GM10248 (cell line): ENCODE measurements around the gene IMPA2.

Experiments
- CTCF ChIA-PET: fragments of 300-600 bp; sonication (Branson Sonifier 250); formaldehyde crosslinking; extraction: SDS; loops from one replicate; lab custom pipeline; 2021; ENCODE audit warnings: antibody characterized with exemption; lab: Yijun Ruan, JAX
- POLR2A ChIA-PET: fragments of 350-650 bp; sonication (Branson Sonifier 250); formaldehyde crosslinking; extraction: SDS; loops from one replicate; lab custom pipeline; 2020; ENCODE audit warnings: antibody characterized with exemption; lab: Yijun Ruan, JAX
- DNase-seq: peaks from one replicate; pipeline ENCODE4 v3.0.0; 2012; ENCODE audit errors: extremely low spot score
- CTCF ChIP-seq: IDR thresholded peaks from 2 replicates; pipeline ENCODE4 v1.5.1; 2012; ENCODE audit warnings: mild to moderate bottlenecking, low read depth; ENCODE audit errors: extremely low read depth, missing control alignments, control extremely low read depth

Gene IMPA2

GRCh38 chr18:11974741-11975325, 6.5 kb upstream of the IMPA2 start:
- POLR2A ChIA-PET, result no interaction called here
- CTCF ChIA-PET, result interaction anchor here (1.6 kb wide), 1 partner anchor 241 kb away, joined by 4 read pairs; no protein-coding TSS in a partner anchor
- no peak for TF ChIP-seq CTCF
- no peak for DNase-seq

GRCh38 chr18:11975723-11976122, 5.6 kb upstream of the IMPA2 start:
- no peak for DNase-seq
- TF ChIP-seq CTCF, result no peak
- CTCF ChIA-PET, result interaction anchor here (1.6 kb wide), 1 partner anchor 242 kb away, joined by 4 read pairs; no protein-coding TSS in a partner anchor
- POLR2A ChIA-PET, result interaction anchor here (0.5 kb wide), 1 partner anchor 1500 kb away, joined by 7 read pairs; no protein-coding TSS in a partner anchor

GRCh38 chr18:11976315-11977152, 4.8 kb upstream of the IMPA2 start:
- CTCF ChIA-PET, result interaction anchor here (1.6 to 1.8 kb wide), 2 partner anchors 40 to 243 kb away, joined by 4 to 5 read pairs; no protein-coding TSS in a partner anchor
- POLR2A ChIA-PET, result no interaction called here
- no peak for TF ChIP-seq CTCF

GRCh38 chr18:11977153-11977466, 4.2 kb upstream of the IMPA2 start:
- TF ChIP-seq CTCF, result no peak
- no peak for DNase-seq
- CTCF ChIA-PET, result interaction anchor here (0.8 to 1.8 kb wide), 2 partner anchors 39 to 40 kb away, joined by 3 to 5 read pairs; no protein-coding TSS in a partner anchor
- POLR2A ChIA-PET, result interaction anchor here (0.5 to 0.6 kb wide), 2 partner anchors 123 to 304 kb away, joined by 3 to 4 read pairs; no protein-coding TSS in a partner anchor

More at GRCh38 chr18:11976315-11977152, 4.8 kb upstream of the IMPA2 start:
- no peak for DNase-seq

- ChIA-PET CTCF (no interaction called here), POLR2A (no interaction called here)
- DNase-seq, result no peak
- TF ChIP-seq CTCF, result no peak
Measured at GRCh38 chr18:11978956-11979355, 2.4 kb upstream of the IMPA2 start.

- TF ChIP-seq CTCF, result no peak
- no peak for DNase-seq
- CTCF ChIA-PET, result interaction anchor here (0.9 to 5.4 kb wide), 3 partner anchors 16 to 42 kb away, joined by 4 to 38 read pairs (median 16); no protein-coding TSS in a partner anchor
- POLR2A ChIA-PET, result interaction anchor here (0.6 kb wide), 1 partner anchor 25 kb away, joined by 3 read pairs; no protein-coding TSS in a partner anchor
Measured at GRCh38 chr18:11980163-11980493, 1.2 kb upstream of the IMPA2 start.
